ENCODE measurements around the gene PGAP1.
A peak's percentile ranks its signal among the peaks of the same experiment; 100 is the strongest.

The PGAP1 gene

DNA sequence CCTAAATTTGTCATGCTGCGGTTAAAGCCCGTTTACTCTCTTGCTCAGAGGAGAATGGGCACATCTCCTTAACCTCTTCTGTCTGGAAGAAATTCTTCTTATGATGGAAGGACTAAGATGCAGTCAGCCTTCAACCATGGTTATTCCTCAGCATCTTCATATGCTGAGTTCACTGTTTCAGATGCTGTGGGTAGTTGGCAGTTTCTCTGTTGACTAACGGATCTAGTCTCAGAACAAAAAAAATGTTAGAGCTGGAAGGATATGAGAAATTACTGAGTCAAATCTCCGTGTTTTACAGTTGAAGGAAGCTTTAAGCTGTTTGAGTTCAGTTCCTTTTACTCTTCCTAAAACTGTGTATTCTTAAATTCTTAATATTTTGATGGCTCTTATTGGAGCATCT, 43.6 kb upstream of the PGAP1 start:
- Histone ChIP-seq H3K27ac (replicated peaks; ENCODE audit: low read length) (no peak overlapping the region), H3K36me3 (replicated peaks in 1 of 2; ENCODE audit: control insufficient read depth in 2 of 2, insufficient read depth in 2 of 2, low read length in 2 of 2) (no peaks in the 10 kb centered on the region), H3K4me1 (ENCODE audit: control insufficient read depth in 2 of 2, insufficient read depth in 1 of 2, low read depth in 1 of 2, low read length in 2 of 2) (peaks cover 3 to 11% of the 10 kb centered on the region in 2 donors), H3K79me1 (ENCODE audit: low read depth, low read length) (no peaks in the 10 kb centered on the region), H2BK120ac (ENCODE audit: low read depth, low read length) (no peak overlapping the region), H3K4me3 (ENCODE audit: low read length in 2 of 2) (no peak overlapping the region), H3K4me2 (ENCODE audit: insufficient read depth, low read length, poor library complexity, severe bottlenecking) (no peak overlapping the region), H2BK15ac (ENCODE audit: low read length) (no peak overlapping the region), H3K14ac (ENCODE audit: low read length) (no peak overlapping the region), H2AK5ac (ENCODE audit: low read depth, low read length) (no peak overlapping the region), H4K8ac (ENCODE audit: low read depth, low read length) (no peak overlapping the region), H3K9me3 (replicated peaks in 1 of 2; ENCODE audit: control insufficient read depth in 2 of 2, insufficient read depth in 1 of 2, low read depth in 1 of 2, low read length in 2 of 2) (peaks cover 0 to 4% of the 10 kb centered on the region in 2 donors), H2AFZ (ENCODE audit: low read length) (no peak overlapping the region), H3K27me3 (ENCODE audit: control insufficient read depth in 3 of 3, insufficient read depth in 3 of 3, low read depth in 1 of 3, low read length in 3 of 3) (no peaks in the 10 kb centered on the region), H4K91ac (ENCODE audit: low read depth, low read length, poor library complexity) (no peak overlapping the region), H3K23ac (ENCODE audit: low read depth, low read length, poor library complexity) (no peak overlapping the region), H2BK5ac (ENCODE audit: low read length) (no peak overlapping the region), H3K18ac (ENCODE audit: low read length) (no peak overlapping the region), H3K4ac (ENCODE audit: low read length) (no peak overlapping the region), H2BK12ac (ENCODE audit: low read length) (no peak overlapping the region), H3K9ac (ENCODE audit: low read depth, low read length, poor library complexity) (no peak overlapping the region)
- no CpG with 5 or more reads among the region's 4 CpGs for WGBS, 2 donors (ENCODE audit: extremely low coverage in 2 of 2, insufficient read length in 2 of 2, insufficient replicate concordance in 1 of 2)
- DNase-seq (ENCODE audit: low spot score): no peak

DNA sequence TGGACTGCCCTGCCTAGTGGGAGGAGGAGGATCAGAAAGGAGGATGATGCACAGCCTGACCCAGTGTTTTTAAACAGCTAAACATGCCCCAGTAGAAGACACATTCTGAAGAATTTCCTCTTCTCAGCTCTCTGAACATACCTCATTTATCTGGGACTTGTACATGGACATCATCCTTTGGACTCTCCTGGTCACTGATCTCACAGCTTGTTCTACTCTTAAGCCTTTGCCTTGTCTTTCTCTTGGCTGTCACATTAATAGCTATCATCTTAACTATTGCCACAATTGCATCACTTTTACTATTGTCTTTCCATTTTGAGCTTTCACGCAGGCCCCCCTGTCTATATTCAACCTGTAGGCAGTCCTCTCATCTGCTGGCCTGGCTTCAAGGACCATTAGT, 42.0 kb upstream of the PGAP1 start:
- no peak overlapping the region for H3K14ac ChIP-seq (ENCODE audit: low read length)

DNA sequence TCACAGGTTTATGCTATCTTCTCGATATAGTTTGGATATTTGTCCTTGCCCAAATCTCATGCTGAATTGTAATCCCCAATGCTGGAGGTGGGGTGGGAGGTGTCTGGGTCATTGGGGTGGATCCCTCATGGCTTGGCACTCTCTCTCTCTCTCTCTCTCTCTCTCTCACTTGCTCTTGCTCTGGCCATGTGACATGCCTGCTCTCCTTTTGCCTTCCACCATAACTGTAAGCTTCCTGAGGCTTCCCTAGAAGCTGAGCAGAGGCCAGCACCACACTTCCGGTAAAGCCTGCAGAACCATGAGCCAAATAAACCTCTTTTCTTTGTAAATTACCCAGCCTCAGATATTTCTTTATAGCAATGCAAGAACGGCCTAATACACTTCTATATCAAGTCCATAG, 41.3 kb upstream of the PGAP1 start:
- H3K36me3 ChIP-seq (replicated peaks in 1 of 2; ENCODE audit: control insufficient read depth in 2 of 2, insufficient read depth in 2 of 2, low read length in 2 of 2): no peaks in the 10 kb centered on the region
- H4K8ac ChIP-seq (ENCODE audit: low read depth, low read length): no peak overlapping the region
- H3K9me3 ChIP-seq (replicated peaks in 1 of 2; ENCODE audit: control insufficient read depth in 2 of 2, insufficient read depth in 1 of 2, low read depth in 1 of 2, low read length in 2 of 2): peaks cover 0 to 4% of the 10 kb centered on the region in 2 donors
- H2BK5ac ChIP-seq (ENCODE audit: low read length): no peak overlapping the region
- no CpG with 5 or more reads among the region's 3 CpGs for WGBS, 2 donors (ENCODE audit: extremely low coverage in 2 of 2, insufficient read length in 2 of 2, insufficient replicate concordance in 1 of 2)
- H3K4ac ChIP-seq (ENCODE audit: low read length): no peak overlapping the region
- H3K18ac ChIP-seq (ENCODE audit: low read length): no peak overlapping the region
- H2BK120ac ChIP-seq (ENCODE audit: low read depth, low read length): no peak overlapping the region
- no peak overlapping the region for H2BK12ac ChIP-seq (ENCODE audit: low read length)
- H3K4me3 ChIP-seq (ENCODE audit: low read length in 2 of 2): no peak overlapping the region
- H3K27ac ChIP-seq (replicated peaks; ENCODE audit: low read length): no peak overlapping the region
- peaks cover 3 to 11% of the 10 kb centered on the region in 2 donors for H3K4me1 ChIP-seq (ENCODE audit: control insufficient read depth in 2 of 2, insufficient read depth in 1 of 2, low read depth in 1 of 2, low read length in 2 of 2)
- no peak for DNase-seq (ENCODE audit: low spot score)
- no peak overlapping the region for H3K14ac ChIP-seq (ENCODE audit: low read length)
- no peak overlapping the region for H2AFZ ChIP-seq (ENCODE audit: low read length)
- no peak overlapping the region for H3K9ac ChIP-seq (ENCODE audit: low read depth, low read length, poor library complexity)
- no peak overlapping the region for H2BK15ac ChIP-seq (ENCODE audit: low read length)
- H3K27me3 ChIP-seq (ENCODE audit: control insufficient read depth in 3 of 3, insufficient read depth in 3 of 3, low read depth in 1 of 3, low read length in 3 of 3): peaks cover 0 to 1% (median 0%) of the 10 kb centered on the region in 3 experiments
- H3K4me2 ChIP-seq (ENCODE audit: insufficient read depth, low read length, poor library complexity, severe bottlenecking): no peak overlapping the region
- no peak overlapping the region for H4K91ac ChIP-seq (ENCODE audit: low read depth, low read length, poor library complexity)
- H3K23ac ChIP-seq (ENCODE audit: low read depth, low read length, poor library complexity): no peak overlapping the region
- H2AK5ac ChIP-seq (ENCODE audit: low read depth, low read length): no peak overlapping the region
- no peaks in the 10 kb centered on the region for H3K79me1 ChIP-seq (ENCODE audit: low read depth, low read length)

More for the DNA sequence above, 42.0 kb upstream of the PGAP1 start:
- Histone ChIP-seq H2BK120ac (ENCODE audit: low read depth, low read length) (no peak overlapping the region), H3K23ac (ENCODE audit: low read depth, low read length, poor library complexity) (no peak overlapping the region), H3K18ac (ENCODE audit: low read length) (no peak overlapping the region), H3K4me2 (ENCODE audit: insufficient read depth, low read length, poor library complexity, severe bottlenecking) (no peak overlapping the region), H2AK5ac (ENCODE audit: low read depth, low read length) (no peak overlapping the region), H3K9ac (ENCODE audit: low read depth, low read length, poor library complexity) (no peak overlapping the region), H3K27me3 (ENCODE audit: control insufficient read depth in 3 of 3, insufficient read depth in 3 of 3, low read depth in 1 of 3, low read length in 3 of 3) (no peaks in the 10 kb centered on the region), H3K4me3 (ENCODE audit: low read length in 2 of 2) (no peak overlapping the region), H2BK12ac (ENCODE audit: low read length) (no peak overlapping the region), H3K4ac (ENCODE audit: low read length) (no peak overlapping the region), H3K27ac (replicated peaks; ENCODE audit: low read length) (no peak overlapping the region), H3K79me1 (ENCODE audit: low read depth, low read length) (no peaks in the 10 kb centered on the region), H2BK15ac (ENCODE audit: low read length) (no peak overlapping the region), H4K91ac (ENCODE audit: low read depth, low read length, poor library complexity) (no peak overlapping the region), H4K8ac (ENCODE audit: low read depth, low read length) (no peak overlapping the region), H2AFZ (ENCODE audit: low read length) (no peak overlapping the region), H3K36me3 (replicated peaks in 1 of 2; ENCODE audit: control insufficient read depth in 2 of 2, insufficient read depth in 2 of 2, low read length in 2 of 2) (no peaks in the 10 kb centered on the region), H3K4me1 (ENCODE audit: control insufficient read depth in 2 of 2, insufficient read depth in 1 of 2, low read depth in 1 of 2, low read length in 2 of 2) (peaks cover 3 to 11% of the 10 kb centered on the region in 2 donors), H2BK5ac (ENCODE audit: low read length) (no peak overlapping the region), H3K9me3 (replicated peaks in 1 of 2; ENCODE audit: control insufficient read depth in 2 of 2, insufficient read depth in 1 of 2, low read depth in 1 of 2, low read length in 2 of 2) (peaks cover 0 to 4% of the 10 kb centered on the region in 2 donors)
- DNase-seq (ENCODE audit: low spot score): no peak
- WGBS, 2 donors (ENCODE audit: extremely low coverage in 2 of 2, insufficient read length in 2 of 2, insufficient replicate concordance in 1 of 2): no CpG with 5 or more reads among the region's 1 CpG

DNA sequence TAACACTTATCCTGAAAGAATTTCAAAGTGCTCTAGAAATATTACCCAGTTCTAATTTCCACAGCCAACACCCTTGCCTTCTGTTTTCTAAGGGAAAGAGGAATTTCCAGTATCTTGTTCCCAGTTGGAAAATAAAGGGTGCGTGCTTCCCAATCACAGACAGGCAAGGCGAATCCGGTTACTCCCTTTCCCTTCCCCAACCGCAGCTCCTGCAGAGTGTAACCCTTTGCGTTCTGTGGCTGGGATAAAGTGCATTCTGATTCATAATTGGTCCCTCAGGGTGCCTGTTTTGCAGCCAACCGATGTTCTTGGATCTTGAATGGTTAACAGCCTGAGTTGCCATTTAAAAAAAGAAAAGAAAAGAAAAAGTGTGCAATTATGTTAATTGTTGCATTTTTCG, 40.6 kb upstream of the PGAP1 start:
- Histone ChIP-seq H2AK5ac (ENCODE audit: low read depth, low read length) (no peak overlapping the region), H3K18ac (ENCODE audit: low read length) (no peak overlapping the region), H3K14ac (ENCODE audit: low read length) (no peak overlapping the region), H4K91ac (ENCODE audit: low read depth, low read length, poor library complexity) (no peak overlapping the region), H3K4ac (ENCODE audit: low read length) (no peak overlapping the region), H4K8ac (ENCODE audit: low read depth, low read length) (no peak overlapping the region), H3K23ac (ENCODE audit: low read depth, low read length, poor library complexity) (no peak overlapping the region), H2BK12ac (ENCODE audit: low read length) (no peak overlapping the region), H3K9me3 (replicated peaks in 1 of 2; ENCODE audit: control insufficient read depth in 2 of 2, insufficient read depth in 1 of 2, low read depth in 1 of 2, low read length in 2 of 2) (peaks cover 0 to 4% of the 10 kb centered on the region in 2 donors), H3K4me2 (ENCODE audit: insufficient read depth, low read length, poor library complexity, severe bottlenecking) (no peak overlapping the region), H3K9ac (ENCODE audit: low read depth, low read length, poor library complexity) (no peak overlapping the region), H2BK120ac (ENCODE audit: low read depth, low read length) (no peak overlapping the region), H3K79me1 (ENCODE audit: low read depth, low read length) (no peaks in the 10 kb centered on the region), H3K4me3 (ENCODE audit: low read length in 2 of 2) (no peak overlapping the region), H3K27me3 (ENCODE audit: control insufficient read depth in 3 of 3, insufficient read depth in 3 of 3, low read depth in 1 of 3, low read length in 3 of 3) (peaks cover 0 to 1% (median 0%) of the 10 kb centered on the region in 3 experiments), H3K4me1 (ENCODE audit: control insufficient read depth in 2 of 2, insufficient read depth in 1 of 2, low read depth in 1 of 2, low read length in 2 of 2) (peaks cover 3 to 11% of the 10 kb centered on the region in 2 donors), H2AFZ (ENCODE audit: low read length) (peak overlapping the region; percentile 50), H3K36me3 (replicated peaks in 1 of 2; ENCODE audit: control insufficient read depth in 2 of 2, insufficient read depth in 2 of 2, low read length in 2 of 2) (no peaks in the 10 kb centered on the region), H2BK5ac (ENCODE audit: low read length) (no peak overlapping the region), H3K27ac (replicated peaks; ENCODE audit: low read length) (no peak overlapping the region), H2BK15ac (ENCODE audit: low read length) (no peak overlapping the region)
- no peak for DNase-seq (ENCODE audit: low spot score)
- no CpG with 5 or more reads among the region's 7 CpGs for WGBS, 2 donors (ENCODE audit: extremely low coverage in 2 of 2, insufficient read length in 2 of 2, insufficient replicate concordance in 1 of 2)
